OCI-LY7 (cell line): ENCODE data around the gene ADD1. TPM values are rescaled to one million over a fixed set of nuclear protein-coding genes. Genes with fewer than 3 reads are reported as not detected.

ENCODE experiments used
- BruUV-seq: library from RNA; stranded (reverse); fragments of 400-500 nt; replicated peaks from 2 replicates; lab custom pipeline; 2021; lab: Mats Ljungman, UMichigan
- CTCF ChIA-PET: fragments of 300-600 bp; sonication (Branson Sonifier 250); formaldehyde crosslinking; loops from one replicate; lab custom pipeline; 2022; ENCODE audit warnings: antibody characterized with exemption; ENCODE audit not compliant: unreplicated experiment; lab: Charles Lee
- POLR2A ChIA-PET: fragments of 300-600 bp; sonication (Branson Sonifier 250); formaldehyde crosslinking; loops from one replicate; lab custom pipeline; 2022; ENCODE audit warnings: antibody characterized with exemption; lab: Charles Lee
- DNase-seq: peaks from one replicate; pipeline ENCODE4 v3.0.0-alpha.2; 2015; ENCODE audit warnings: low spot score
- H2AFZ ChIP-seq: fragments of 200-600 bp; sonication (generic), shearing (Covaris generic); 2 replicates; pipeline ENCODE4 v1.6.1; 2014; ENCODE audit warnings: mild to moderate bottlenecking, antibody characterized with exemption, low read length, moderate library complexity
- H3K27ac ChIP-seq: fragments of 200-600 bp; sonication (generic); 2 replicates; pipeline ENCODE4 v1.5.1; 2014; ENCODE audit warnings: mixed run types, low read depth, mild to moderate bottlenecking, moderate library complexity, low read length, inconsistent platforms; ENCODE audit not compliant: poor library complexity, severe bottlenecking
- H3K36me3 ChIP-seq: fragments of 200-600 bp; sonication (generic); 2 replicates; pipeline ENCODE4 v1.6.1; 2014; ENCODE audit warnings: mild to moderate bottlenecking, antibody characterized with exemption, low read length, moderate library complexity, mixed read lengths; ENCODE audit not compliant: insufficient read depth
- H3K4me1 ChIP-seq: fragments of 200-600 bp; sonication (generic); 2 replicates; pipeline ENCODE4 v1.5.1; 2014; ENCODE audit warnings: mild to moderate bottlenecking, low read length; ENCODE audit not compliant: insufficient read depth, poor library complexity, severe bottlenecking
- H3K4me2 ChIP-seq: fragments of 200-600 bp; sonication (generic); 2 replicates; pipeline ENCODE4 v1.6.1; 2014; ENCODE audit warnings: mild to moderate bottlenecking, low read length
- H3K4me3 ChIP-seq: fragments of 200-600 bp; sonication (generic); 2 replicates; pipeline ENCODE4 v1.5.1; 2014; ENCODE audit warnings: mild to moderate bottlenecking, low read depth, low read length; ENCODE audit not compliant: poor library complexity, severe bottlenecking
- H3K79me2 ChIP-seq: fragments of 200-600 bp; sonication (generic); 2 replicates; pipeline ENCODE4 v1.6.1; 2016; ENCODE audit warnings: low read depth, mild to moderate bottlenecking, low read length, moderate library complexity, mixed read lengths; ENCODE audit not compliant: insufficient read depth
- H3K9me2 ChIP-seq: fragments of 200-600 bp; sonication (generic); 2 replicates; pipeline ENCODE4 v1.6.1; 2016; ENCODE audit warnings: mild to moderate bottlenecking, low read length, mixed read lengths; ENCODE audit not compliant: insufficient read depth
- H3K9me3 ChIP-seq: fragments of 200-600 bp; sonication (generic); 2 replicates; pipeline ENCODE4 v1.6.1; 2014; ENCODE audit warnings: mild to moderate bottlenecking, mixed run types, low read length, mixed read lengths
- H4K20me1 ChIP-seq: fragments of 200-600 bp; sonication (generic); 2 replicates; pipeline ENCODE4 v1.6.1; 2014; ENCODE audit warnings: mild to moderate bottlenecking, antibody characterized with exemption, low read length, moderate library complexity, mixed read lengths; ENCODE audit not compliant: insufficient read depth
- EZH2phosphoT487 ChIP-seq: fragments of 200-600 bp; sonication (generic); IDR thresholded peaks from 2 replicates; pipeline ENCODE4 v1.6.1; 2018; ENCODE audit warnings: low read depth, borderline replicate concordance, mild to moderate bottlenecking, mixed run types, antibody characterized with exemption, low read length, moderate library complexity, mixed read lengths
- intact Hi-C: fragments of 100-400 bp; cut with micrococcal nuclease; formaldehyde crosslinking; loops from one replicate; pipeline ENCODE4 v1.10.0; 2022; ENCODE audit not compliant: unreplicated experiment
- total RNA-seq, 2 experiments: library from RNA; depleted of rRNA in 1 of 2; stranded (reverse); fragments of >200 nt in 1 of 2; shearing (Covaris generic) in 1 of 2; gene quantifications; 2 replicates each; pipeline ENCODE4 v1.2.3, GENCODE V29; 2014 to 2022
- TF ChIP-seq, protein P1 (sequence below): fragments of 200-600 bp; sonication (generic); conservative IDR thresholded peaks from 2 replicates; pipeline ENCODE4 v1.5.1; 2014; ENCODE audit warnings: mild to moderate bottlenecking, antibody characterized with exemption, low read length, moderate library complexity, mixed read lengths

The ADD1 gene
- total RNA-seq, 2 experiments from 2014 or later: 85.3 to 108 TPM

DNA sequence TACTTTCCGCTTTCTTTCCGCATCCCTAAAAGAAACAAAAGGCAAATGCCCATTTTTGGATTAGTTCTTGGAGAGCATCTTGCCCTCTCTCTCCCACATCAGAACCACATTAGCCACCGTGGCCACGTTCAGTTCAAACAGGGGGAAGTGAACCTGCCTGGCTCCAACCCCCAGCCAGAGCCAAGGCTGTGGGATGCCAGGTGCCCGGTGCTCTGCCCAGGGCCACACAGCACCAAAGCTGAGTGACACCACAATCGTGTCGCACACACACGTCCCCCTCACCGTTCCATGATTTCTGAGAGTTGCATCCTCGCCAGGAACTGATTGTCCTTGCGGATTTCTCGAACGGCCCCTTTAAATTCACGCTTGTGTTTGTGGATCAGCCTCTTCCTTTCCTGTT, 95.3 kb downstream of the ADD1 start:
- ChIA-PET CTCF (no interaction called here), POLR2A (no interaction called here)
- peaks cover 78% of the 10 kb centered on the region for H3K36me3 ChIP-seq
- peaks cover 27% of the 10 kb centered on the region for H3K4me1 ChIP-seq
- no peak overlapping the region for H3K4me2 ChIP-seq
- no peaks in the 10 kb centered on the region for H3K79me2 ChIP-seq
- intact Hi-C loops: loop anchor here (10.0 kb wide), 1 partner anchor 474 kb away; the partner anchor contains the start of gene RNF4
- TF ChIP-seq EZH2phosphoT487: no peak
- TF ChIP-seq, protein P1, sequence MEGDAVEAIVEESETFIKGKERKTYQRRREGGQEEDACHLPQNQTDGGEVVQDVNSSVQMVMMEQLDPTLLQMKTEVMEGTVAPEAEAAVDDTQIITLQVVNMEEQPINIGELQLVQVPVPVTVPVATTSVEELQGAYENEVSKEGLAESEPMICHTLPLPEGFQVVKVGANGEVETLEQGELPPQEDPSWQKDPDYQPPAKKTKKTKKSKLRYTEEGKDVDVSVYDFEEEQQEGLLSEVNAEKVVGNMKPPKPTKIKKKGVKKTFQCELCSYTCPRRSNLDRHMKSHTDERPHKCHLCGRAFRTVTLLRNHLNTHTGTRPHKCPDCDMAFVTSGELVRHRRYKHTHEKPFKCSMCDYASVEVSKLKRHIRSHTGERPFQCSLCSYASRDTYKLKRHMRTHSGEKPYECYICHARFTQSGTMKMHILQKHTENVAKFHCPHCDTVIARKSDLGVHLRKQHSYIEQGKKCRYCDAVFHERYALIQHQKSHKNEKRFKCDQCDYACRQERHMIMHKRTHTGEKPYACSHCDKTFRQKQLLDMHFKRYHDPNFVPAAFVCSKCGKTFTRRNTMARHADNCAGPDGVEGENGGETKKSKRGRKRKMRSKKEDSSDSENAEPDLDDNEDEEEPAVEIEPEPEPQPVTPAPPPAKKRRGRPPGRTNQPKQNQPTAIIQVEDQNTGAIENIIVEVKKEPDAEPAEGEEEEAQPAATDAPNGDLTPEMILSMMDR: no peak
- DNase-seq: no peak
- no peaks in the 10 kb centered on the region for H3K9me2 ChIP-seq
- no peaks in the 10 kb centered on the region for H4K20me1 ChIP-seq
- BruUV-seq: no TSS peak
- H3K9me3 ChIP-seq: no peaks in the 10 kb centered on the region
- no peak overlapping the region for H3K27ac ChIP-seq
- H2AFZ ChIP-seq: no peak overlapping the region
- H3K4me3 ChIP-seq: no peak overlapping the region

DNA sequence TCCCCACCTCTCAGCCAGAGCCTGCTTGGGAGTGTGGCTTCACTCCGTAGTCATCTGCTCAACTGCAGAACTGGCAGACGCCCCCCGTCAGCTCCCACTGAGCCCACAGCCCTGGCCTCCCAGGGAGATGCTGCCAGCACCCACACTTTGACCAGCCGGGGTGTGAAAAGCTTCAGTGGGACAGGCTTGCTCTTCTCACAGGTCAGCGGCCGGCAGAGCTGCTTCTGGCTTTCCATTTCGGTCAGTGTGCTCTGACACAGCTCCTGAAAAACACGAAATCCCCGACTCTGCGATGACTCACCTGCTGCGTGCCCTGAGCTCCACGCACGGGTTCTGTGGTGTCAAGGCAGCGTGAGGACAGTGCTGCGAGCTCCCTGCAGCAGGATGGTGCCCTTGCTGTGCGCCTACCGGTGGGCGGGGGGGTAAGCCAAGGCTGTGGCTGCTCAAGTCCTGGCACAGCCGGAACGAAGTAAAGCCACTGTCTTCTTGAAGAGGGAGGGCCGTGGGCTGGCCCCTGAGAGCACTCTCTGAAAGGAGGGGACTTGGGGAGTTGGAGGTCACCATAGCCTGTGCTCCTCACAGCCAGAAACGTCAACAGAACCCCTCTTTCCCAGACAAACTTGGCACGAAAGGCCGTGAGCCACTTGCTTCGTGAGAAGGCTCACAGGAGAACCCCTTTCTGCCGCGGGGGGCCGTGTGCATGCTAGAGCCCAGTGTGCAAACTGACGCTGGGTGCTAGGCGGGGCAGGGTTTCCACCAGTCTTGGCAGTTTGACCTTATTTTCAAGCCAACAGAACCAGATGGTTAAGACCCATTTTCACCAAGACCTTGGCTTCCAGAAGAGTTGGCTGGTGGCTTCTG, 96.0 kb downstream of the ADD1 start:
- Histone ChIP-seq H4K20me1 (no peaks in the 10 kb centered on the region), H3K4me3 (no peak overlapping the region), H3K9me2 (no peaks in the 10 kb centered on the region), H3K4me2 (no peak overlapping the region), H3K27ac (no peak overlapping the region), H3K79me2 (no peaks in the 10 kb centered on the region), H3K9me3 (no peaks in the 10 kb centered on the region), H3K36me3 (peaks cover 84% of the 10 kb centered on the region), H2AFZ (no peak overlapping the region), H3K4me1 (peaks cover 27% of the 10 kb centered on the region)
- ChIA-PET CTCF (no interaction called here), POLR2A (no interaction called here)
- DNase-seq: no peak
- no TSS peak for BruUV-seq
- intact Hi-C loops: loop anchor here (10.0 kb wide), 1 partner anchor 475 kb away; the partner anchor contains the start of gene RNF4
- TF ChIP-seq EZH2phosphoT487: no peak
- TF ChIP-seq, protein P1: no peak
